DOHH2 (cell line): ENCODE data around the gene ARL4C.

Source experiments
- EZH2phosphoT487 ChIP-seq: fragments of 200-600 bp; sonication (generic); IDR thresholded peaks from 2 replicates; pipeline ENCODE4 v1.6.1; 2017; ENCODE audit warnings: borderline replicate concordance, mild to moderate bottlenecking, antibody characterized with exemption, low read length, moderate library complexity, mixed read lengths
- TF ChIP-seq, protein P1 (sequence below): fragments of 200-600 bp; sonication (generic); IDR thresholded peaks from one replicate; pipeline ENCODE4 v1.5.1; 2014; ENCODE audit warnings: antibody characterized with exemption, mild to moderate bottlenecking, low read depth, low read length; ENCODE audit not compliant: poor library complexity, severe bottlenecking

DNA sequence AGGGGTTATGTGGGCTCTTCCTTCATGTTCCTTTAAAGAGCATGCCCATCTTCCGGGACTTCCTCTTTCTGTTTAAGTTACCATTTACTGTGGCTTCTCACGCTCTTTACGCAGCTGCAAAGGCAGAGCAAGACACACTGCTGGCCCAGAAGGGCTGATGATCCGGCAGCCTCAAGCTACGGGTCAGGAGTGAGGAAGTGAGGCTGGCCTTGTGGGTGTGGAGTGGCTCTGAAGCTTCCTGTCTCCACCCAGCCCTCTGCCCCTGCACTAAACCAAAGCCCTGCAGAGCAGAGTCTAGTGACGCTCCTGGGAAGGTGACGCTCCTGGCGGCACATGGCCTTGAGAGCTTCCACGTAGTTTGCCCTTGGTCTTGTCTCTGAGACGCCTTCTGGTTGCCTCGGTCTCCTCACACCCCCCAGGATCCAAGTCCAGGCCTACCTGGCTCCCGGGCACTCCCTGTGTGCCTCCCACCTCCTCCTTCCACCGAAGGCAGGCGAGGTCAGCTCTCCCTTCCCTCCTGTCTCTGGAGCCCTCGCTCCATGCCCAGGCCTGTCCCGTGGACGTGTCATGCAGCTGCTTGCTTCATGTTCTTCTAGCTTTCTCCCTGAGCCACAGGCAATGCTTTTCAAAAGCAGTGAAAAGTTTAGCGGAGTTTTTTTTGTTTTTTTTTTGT lies 50.3 kb downstream of the ARL4C start:
- TF ChIP-seq, protein P1, sequence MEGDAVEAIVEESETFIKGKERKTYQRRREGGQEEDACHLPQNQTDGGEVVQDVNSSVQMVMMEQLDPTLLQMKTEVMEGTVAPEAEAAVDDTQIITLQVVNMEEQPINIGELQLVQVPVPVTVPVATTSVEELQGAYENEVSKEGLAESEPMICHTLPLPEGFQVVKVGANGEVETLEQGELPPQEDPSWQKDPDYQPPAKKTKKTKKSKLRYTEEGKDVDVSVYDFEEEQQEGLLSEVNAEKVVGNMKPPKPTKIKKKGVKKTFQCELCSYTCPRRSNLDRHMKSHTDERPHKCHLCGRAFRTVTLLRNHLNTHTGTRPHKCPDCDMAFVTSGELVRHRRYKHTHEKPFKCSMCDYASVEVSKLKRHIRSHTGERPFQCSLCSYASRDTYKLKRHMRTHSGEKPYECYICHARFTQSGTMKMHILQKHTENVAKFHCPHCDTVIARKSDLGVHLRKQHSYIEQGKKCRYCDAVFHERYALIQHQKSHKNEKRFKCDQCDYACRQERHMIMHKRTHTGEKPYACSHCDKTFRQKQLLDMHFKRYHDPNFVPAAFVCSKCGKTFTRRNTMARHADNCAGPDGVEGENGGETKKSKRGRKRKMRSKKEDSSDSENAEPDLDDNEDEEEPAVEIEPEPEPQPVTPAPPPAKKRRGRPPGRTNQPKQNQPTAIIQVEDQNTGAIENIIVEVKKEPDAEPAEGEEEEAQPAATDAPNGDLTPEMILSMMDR, result no peak
- no peak for TF ChIP-seq EZH2phosphoT487
